Measurements from ENCODE around the gene BCAS3.
"Not testable (repeated sequence)": the region's sequence is repeated elsewhere in the genome, so short reads cannot be mapped to it uniquely, and the experiment has no call there.

BCAS3 gene

GRCh38 chr17:61240851-61241468 is 563.3 kb downstream of the BCAS3 start:
- no peak for DNase-seq (ENCODE audit: low read depth in 1 of 2, low spot score in 1 of 2)

DNA sequence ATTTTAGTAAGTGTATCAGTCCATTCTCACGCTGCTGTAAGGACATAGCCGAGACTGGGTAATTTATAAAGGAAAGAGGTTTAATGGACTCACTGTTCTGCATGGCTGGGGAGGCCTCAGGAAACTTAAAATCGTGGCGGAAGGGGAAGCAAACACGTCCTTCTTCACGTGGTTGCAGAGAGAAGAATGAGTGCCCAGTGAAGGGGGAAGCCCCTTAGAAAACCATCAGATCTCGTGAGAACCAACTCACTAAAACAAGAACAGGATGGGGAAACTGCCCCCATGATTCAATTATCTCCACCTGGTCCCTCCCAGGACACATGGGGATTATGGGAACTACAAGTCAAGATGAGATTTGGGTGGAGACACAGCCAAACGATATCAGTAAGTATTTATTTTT is 567.3 kb downstream of the BCAS3 start:
- DNase-seq (ENCODE audit: low read depth in 1 of 2, low spot score in 1 of 2) = not testable (repeated sequence)

GRCh38 chr17:61245706-61246135 is 568.1 kb downstream of the BCAS3 start:
- no peak for DNase-seq (ENCODE audit: low read depth in 1 of 2, low spot score in 1 of 2)

DNA sequence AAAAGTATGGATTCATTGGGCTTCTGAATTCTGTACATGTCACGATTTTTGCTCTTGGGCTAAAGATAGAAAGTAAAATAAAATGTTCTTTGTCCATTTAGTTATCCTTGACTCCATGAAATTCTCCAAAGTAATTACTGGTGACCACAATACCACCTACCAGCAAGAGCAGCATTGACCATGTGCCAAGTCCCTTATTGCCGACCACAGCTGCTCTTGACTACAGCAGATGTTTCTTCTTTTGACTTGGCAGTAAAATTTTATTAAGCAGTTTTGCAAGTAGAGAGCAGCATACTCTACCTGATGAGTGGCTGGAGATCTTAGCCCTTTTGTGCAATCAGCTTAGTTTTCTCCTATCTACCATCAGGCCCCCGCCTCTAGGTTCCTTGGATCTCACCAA is 569.8 kb downstream of the BCAS3 start:
- no peak for DNase-seq (ENCODE audit: low read depth in 1 of 2, low spot score in 1 of 2)

GRCh38 chr17:61248399-61248798 is 570.7 kb downstream of the BCAS3 start:
- no peak for DNase-seq (ENCODE audit: low read depth in 1 of 2, low spot score in 1 of 2)

DNA sequence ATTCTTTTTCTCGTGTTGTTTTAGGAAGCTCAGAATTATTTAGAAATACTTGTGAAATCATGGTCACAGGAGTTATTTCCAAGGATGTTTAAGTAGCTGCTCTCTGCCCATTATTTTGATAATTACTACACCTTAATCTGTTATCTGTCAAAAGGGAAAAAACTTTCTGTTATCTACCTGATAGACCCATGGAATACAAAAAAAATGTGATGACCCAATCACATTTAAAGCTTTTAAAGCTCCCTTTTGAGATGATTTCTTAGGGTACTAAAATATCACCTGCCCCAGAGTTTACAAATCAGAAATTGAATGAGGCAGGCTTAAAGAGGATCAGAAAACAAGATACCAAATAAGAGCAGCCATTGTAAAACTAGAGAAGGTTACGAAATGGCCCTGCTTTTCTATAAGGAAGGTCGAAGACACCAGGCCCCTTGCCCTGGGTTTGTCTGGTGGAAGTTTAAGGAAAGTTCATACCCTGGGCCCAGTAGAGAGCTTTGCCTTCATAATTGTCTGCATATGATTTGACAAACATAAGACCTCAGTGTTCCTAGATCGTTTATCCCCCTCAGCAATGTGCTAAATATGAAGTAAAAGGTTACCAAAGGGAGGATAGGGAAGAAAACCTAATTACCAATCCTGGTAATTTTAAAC is 572.1 kb downstream of the BCAS3 start:
- no peak for DNase-seq (ENCODE audit: low read depth in 1 of 2, low spot score in 1 of 2)

- DNase-seq (ENCODE audit: low read depth in 1 of 2, low spot score in 1 of 2) = no peak
These were observed 572.8 kb downstream of the BCAS3 start for GRCh38 chr17:61250335-61250890.

DNA sequence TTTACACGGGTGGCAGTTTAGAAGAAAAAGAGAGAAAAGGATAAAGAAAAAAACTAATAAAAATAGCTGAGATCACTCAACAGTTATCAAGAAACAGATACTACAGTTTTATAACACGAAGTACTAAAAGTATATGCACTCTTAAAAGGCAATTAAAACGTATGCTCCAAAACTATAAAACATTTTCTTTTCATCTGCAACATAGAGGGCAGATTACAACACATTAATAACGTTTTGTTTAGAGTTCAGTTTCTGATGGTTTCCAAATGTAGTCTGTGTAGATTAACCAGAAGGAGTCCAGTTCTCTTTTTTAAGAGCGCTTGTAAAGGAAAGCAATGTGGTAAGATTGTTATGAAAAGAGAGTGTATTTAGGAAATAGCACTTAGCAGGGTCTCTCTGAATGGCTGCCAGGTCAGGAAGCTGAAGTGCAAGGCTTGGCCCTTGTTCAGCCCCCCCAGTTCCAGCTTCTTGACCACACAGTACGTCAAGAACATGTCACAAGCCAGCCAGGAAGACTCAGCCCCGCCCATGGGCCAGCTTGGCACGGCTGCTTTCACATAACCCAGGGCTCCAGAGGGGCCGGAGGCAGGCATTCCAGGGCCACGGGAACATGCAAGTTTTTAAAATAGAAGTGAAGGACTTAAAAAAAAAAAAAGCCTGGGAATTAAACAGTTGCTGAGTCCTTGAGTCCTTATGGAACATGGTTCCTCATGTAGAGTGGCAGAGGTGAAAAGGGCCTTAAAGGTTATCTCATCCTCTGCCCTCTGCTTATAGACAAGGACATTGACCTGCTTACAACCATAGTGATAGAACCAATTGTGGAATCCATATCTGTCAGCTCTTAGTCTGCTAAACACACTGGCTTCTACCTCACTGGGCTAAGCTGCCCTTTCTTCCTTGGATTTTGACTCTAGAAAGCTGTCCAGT is 574.6 kb downstream of the BCAS3 start:
- no peak for DNase-seq (ENCODE audit: low read depth in 1 of 2, low spot score in 1 of 2)

GRCh38 chr17:61253362-61253761 is 575.7 kb downstream of the BCAS3 start:
- no peak for DNase-seq (ENCODE audit: low read depth in 1 of 2, low spot score in 1 of 2)

GRCh38 chr17:61253937-61254574 is 576.4 kb downstream of the BCAS3 start:
- DNase-seq (ENCODE audit: low read depth in 1 of 2, low spot score in 1 of 2) = no peak

GRCh38 chr17:61254904-61255303 is 577.3 kb downstream of the BCAS3 start:
- DNase-seq (ENCODE audit: low read depth in 1 of 2, low spot score in 1 of 2) = no peak

GRCh38 chr17:61255647-61256046 is 578.0 kb downstream of the BCAS3 start:
- DNase-seq (ENCODE audit: low read depth in 1 of 2, low spot score in 1 of 2) = no peak

DNA sequence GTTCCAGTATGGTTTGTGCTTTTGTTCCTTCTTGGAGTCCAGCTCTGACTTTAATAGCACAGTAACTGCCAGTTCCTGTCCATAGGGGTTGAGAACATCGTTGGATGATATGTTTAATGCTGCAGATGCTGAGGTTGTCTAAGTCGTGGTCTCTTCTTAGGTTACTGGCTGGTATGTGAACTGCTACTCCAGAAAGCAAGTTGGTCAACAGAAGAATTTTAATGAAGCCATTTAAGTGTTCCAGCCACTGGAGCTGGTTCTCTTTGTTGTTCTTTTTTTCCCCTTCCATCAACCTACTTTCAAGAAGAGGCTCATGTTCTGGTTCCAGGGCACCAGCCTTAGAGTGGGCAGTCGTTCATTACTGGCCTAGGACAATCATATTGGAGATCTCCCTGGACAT is 581.7 kb downstream of the BCAS3 start:
- DNase-seq (ENCODE audit: low read depth in 1 of 2, low spot score in 1 of 2) = no peak

GRCh38 chr17:61260071-61260797 is 582.6 kb downstream of the BCAS3 start:
- no peak for DNase-seq (ENCODE audit: low read depth in 1 of 2, low spot score in 1 of 2)

GRCh38 chr17:61261001-61261637 is 583.5 kb downstream of the BCAS3 start:
- DNase-seq (ENCODE audit: low read depth in 1 of 2, low spot score in 1 of 2) = no peak

- no peak for DNase-seq (ENCODE audit: low read depth in 1 of 2, low spot score in 1 of 2)
These were observed 587.7 kb downstream of the BCAS3 start for GRCh38 chr17:61265397-61265796.

DNA sequence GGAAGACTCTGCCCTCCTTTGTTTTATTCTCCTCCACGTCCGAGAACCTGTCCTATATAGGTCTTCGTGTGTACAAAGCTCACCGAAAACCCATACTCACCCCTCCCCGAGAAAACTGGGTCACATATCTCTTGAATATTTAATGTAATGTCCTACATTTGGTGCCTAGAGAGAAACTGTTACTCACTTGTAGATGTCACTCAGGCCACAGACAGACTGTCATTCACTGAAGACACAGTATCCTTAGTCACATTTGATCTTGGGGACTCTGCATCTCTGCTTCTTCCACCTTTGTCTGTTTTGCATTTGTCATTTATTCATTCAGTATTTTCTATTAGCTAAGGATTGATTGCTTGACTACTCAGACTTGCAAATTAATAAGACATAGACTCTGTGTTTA is 590.2 kb downstream of the BCAS3 start:
- DNase-seq (ENCODE audit: low read depth in 1 of 2, low spot score in 1 of 2) = no peak

- DNase-seq (ENCODE audit: low read depth in 1 of 2, low spot score in 1 of 2) = no peak
These were observed 597.7 kb downstream of the BCAS3 start for GRCh38 chr17:61275395-61275794.

GRCh38 chr17:61276806-61277205 is 599.2 kb downstream of the BCAS3 start:
- no peak for DNase-seq (ENCODE audit: low read depth in 1 of 2, low spot score in 1 of 2)

All from activated T-helper 1 cell treated with anti-CD3 and anti-CD28 coated beads, Interleukin-2, amount 50 U/mL, for 16 hours (primary cell).